Left ventricle myocardium inferior (tissue), 1 donor: ENCODE results near the gene POLR2F. TPM values are rescaled to one million over a fixed set of nuclear protein-coding genes. Genes with fewer than 3 reads are reported as not detected.
"Not testable (repeated sequence)": the region's sequence is repeated elsewhere in the genome, so short reads cannot be mapped to it uniquely, and the experiment has no call there.

Source experiments
- DNase-seq: peaks from one replicate; pipeline ENCODE4 v3.0.0-alpha.2; 2020
- H3K27ac ChIP-seq: fragments of 200-600 bp; replicated peaks from 2 replicates; pipeline ENCODE4 v1.8.0; 2021
- H3K27me3 ChIP-seq: fragments of 200-600 bp; 2 replicates; pipeline ENCODE4 v1.8.0; 2021; ENCODE audit warnings: low read depth
- H3K36me3 ChIP-seq: fragments of 200-600 bp; 2 replicates; pipeline ENCODE4 v1.8.0; 2021
- H3K4me1 ChIP-seq: fragments of 200-600 bp; 2 replicates; pipeline ENCODE4 v1.8.0; 2021
- H3K4me3 ChIP-seq: fragments of 200-600 bp; 2 replicates; pipeline ENCODE4 v1.8.0; 2021; ENCODE audit warnings: mild to moderate bottlenecking, moderate library complexity
- H3K9me3 ChIP-seq: fragments of 200-600 bp; replicated peaks from 2 replicates; pipeline ENCODE4 v1.8.0; 2021
- CTCF ChIP-seq: fragments of 200-600 bp; IDR thresholded peaks from 2 replicates; pipeline ENCODE4 v1.8.0; 2021; ENCODE audit warnings: antibody characterized with exemption, mild to moderate bottlenecking, borderline replicate concordance
- intact Hi-C: fragments of 100-400 bp; cut with micrococcal nuclease; formaldehyde crosslinking; loops from one replicate; pipeline ENCODE4 v1.11.0; 2022
- total RNA-seq: library from RNA; stranded (reverse); fragmentation: NEBNext Ultra II Directional; extraction: Animal tissue kit (Norgen Biotek cat#: 25700); gene quantifications from one replicate; pipeline ENCODE4 v1.2.1, GENCODE V29; 2021
- donor health status: DM: no; HTN: yes; CAD: no; lungs with severe emphysema.

The POLR2F gene
- total RNA-seq, 1 donor from 2014 or later, result 79.3 TPM

GRCh38 chr22:37940698-37941376 is 12.7 kb upstream of the POLR2F start:
- no peaks in the 10 kb centered on the region for H3K27me3 ChIP-seq
- H3K4me1 ChIP-seq, result no peaks in the 10 kb centered on the region
- intact Hi-C loops, result no loop called here
- no peak for TF ChIP-seq CTCF
- no peak overlapping the region for H3K4me3 ChIP-seq
- no peak for DNase-seq
- H3K36me3 ChIP-seq, result peaks cover 67% of the 10 kb centered on the region
- H3K27ac ChIP-seq, result no peak overlapping the region
- no peaks in the 10 kb centered on the region for H3K9me3 ChIP-seq

- H3K27me3 ChIP-seq, result no peaks in the 10 kb centered on the region
- no peak overlapping the region for H3K4me3 ChIP-seq
- H3K27ac ChIP-seq, result no peak overlapping the region
- no peaks in the 10 kb centered on the region for H3K9me3 ChIP-seq
- H3K4me1 ChIP-seq, result no peaks in the 10 kb centered on the region
- no peak for TF ChIP-seq CTCF
- H3K36me3 ChIP-seq, result peaks cover 54% of the 10 kb centered on the region
- intact Hi-C loops, result no loop called here
- no peak for DNase-seq
Observed at GRCh38 chr22:37942133-37942532, 11.4 kb upstream of the POLR2F start.

- Histone ChIP-seq H3K4me1 (no peaks in the 10 kb centered on the region), H3K36me3 (peaks cover 44% of the 10 kb centered on the region), H3K9me3 (no peaks in the 10 kb centered on the region), H3K4me3 (no peak overlapping the region), H3K27ac (no peak overlapping the region), H3K27me3 (no peaks in the 10 kb centered on the region)
- intact Hi-C loops, result no loop called here
- no peak for TF ChIP-seq CTCF
- no peak for DNase-seq
Observed at GRCh38 chr22:37943136-37943824, 10.2 kb upstream of the POLR2F start.

GRCh38 chr22:37943825-37944198 is 9.7 kb upstream of the POLR2F start:
- Histone ChIP-seq H3K4me1 (no peaks in the 10 kb centered on the region), H3K27ac (no peak overlapping the region), H3K36me3 (peaks cover 40% of the 10 kb centered on the region), H3K4me3 (no peak overlapping the region), H3K9me3 (no peaks in the 10 kb centered on the region), H3K27me3 (no peaks in the 10 kb centered on the region)
- intact Hi-C loops, result no loop called here
- no peak for TF ChIP-seq CTCF
- no peak for DNase-seq

- H3K4me1 ChIP-seq, intact Hi-C loops, H3K4me3 ChIP-seq, H3K9me3 ChIP-seq, H3K27ac ChIP-seq, H3K27me3 ChIP-seq, DNase-seq: not testable (repeated sequence)
- H3K36me3 ChIP-seq, result peaks cover 34% of the 10 kb centered on the region
Observed at GRCh38 chr22:37944423-37944822, 9.1 kb upstream of the POLR2F start.

GRCh38 chr22:37947142-37947795 is 6.2 kb upstream of the POLR2F start:
- H3K27me3 ChIP-seq, H3K4me3 ChIP-seq, DNase-seq, intact Hi-C loops, H3K27ac ChIP-seq, H3K4me1 ChIP-seq, H3K9me3 ChIP-seq: not testable (repeated sequence)
- peaks cover 12% of the 10 kb centered on the region for H3K36me3 ChIP-seq
